Stimulated activated CD4-positive, alpha-beta T cell treated with anti-CD3 and anti-CD28 coated beads, Interleukin-1b, Interleukin-23, amount 100 ng/mL, for 4 hours (primary cell): Measurements from ENCODE around the gene MTA1.

ENCODE experiments used
- DNase-seq, 2 donors: peaks; one replicate each; pipeline ENCODE4 v3.0.0-alpha.2; 2020; ENCODE audit warnings: low read depth in 2 of 2

MTA1 gene

GRCh38 chr14:105460616-105461015, 41.0 kb downstream of the MTA1 start:
- no peak for DNase-seq

GRCh38 chr14:105461903-105462302, 42.3 kb downstream of the MTA1 start:
- DNase-seq: no peak

- no peak for DNase-seq
These were observed 44.9 kb downstream of the MTA1 start for GRCh38 chr14:105464501-105464900.

GRCh38 chr14:105465209-105466031, 45.8 kb downstream of the MTA1 start:
- DNase-seq: no peak

GRCh38 chr14:105466531-105467248, 47.1 kb downstream of the MTA1 start:
- no peak for DNase-seq

GRCh38 chr14:105467249-105467941, 47.8 kb downstream of the MTA1 start:
- no peak for DNase-seq

GRCh38 chr14:105467942-105468471, 48.4 kb downstream of the MTA1 start:
- DNase-seq: no peak

GRCh38 chr14:105468621-105469241, 49.1 kb downstream of the MTA1 start:
- no peak for DNase-seq

GRCh38 chr14:105469456-105470349, 50.1 kb downstream of the MTA1 start:
- no peak for DNase-seq

- no peak for DNase-seq
These were observed 51.0 kb downstream of the MTA1 start for GRCh38 chr14:105470350-105471296.

- DNase-seq: no peak
These were observed 51.7 kb downstream of the MTA1 start for GRCh38 chr14:105471297-105471821.

- no peak for DNase-seq
These were observed 52.3 kb downstream of the MTA1 start for GRCh38 chr14:105471823-105472485.

- DNase-seq: no peak
These were observed 52.9 kb downstream of the MTA1 start for GRCh38 chr14:105472486-105472991.

GRCh38 chr14:105473033-105473676, 53.5 kb downstream of the MTA1 start:
- DNase-seq: no peak

- peak in 1 of 2 donors; percentile 58 for DNase-seq
These were observed 54.3 kb downstream of the MTA1 start for GRCh38 chr14:105473677-105474482.

GRCh38 chr14:105474483-105475268, 55.0 kb downstream of the MTA1 start, which contains the start of gene CRIP2:
TSS of gene CRIP2 (plus strand) at chr14:105474821. CDS start at chr14:105474863, 42 bp downstream.
- no peak for DNase-seq
